IMR-90 (cell line): ENCODE measurements around the gene SPECC1L.

Source experiments
- MAZ ChIP-seq: IDR thresholded peaks from 2 replicates; pipeline ENCODE4 v1.6.1; 2012; ENCODE audit warnings: low read depth, mild to moderate bottlenecking, low read length, improper control_type of control experiment, moderate library complexity, borderline replicate concordance
- TF ChIP-seq, protein P1 (sequence below): conservative IDR thresholded peaks from 2 replicates; pipeline ENCODE4 v1.5.1; 2012; ENCODE audit warnings: mild to moderate bottlenecking, low read depth, low read length, improper control_type of control experiment
- TF ChIP-seq, protein P2 (sequence below): fragments of 150-350 bp; IDR thresholded peaks from 2 replicates; pipeline ENCODE4 v1.6.1; 2017; ENCODE audit warnings: mild to moderate bottlenecking, antibody characterized with exemption, low read length, low read depth

DNA sequence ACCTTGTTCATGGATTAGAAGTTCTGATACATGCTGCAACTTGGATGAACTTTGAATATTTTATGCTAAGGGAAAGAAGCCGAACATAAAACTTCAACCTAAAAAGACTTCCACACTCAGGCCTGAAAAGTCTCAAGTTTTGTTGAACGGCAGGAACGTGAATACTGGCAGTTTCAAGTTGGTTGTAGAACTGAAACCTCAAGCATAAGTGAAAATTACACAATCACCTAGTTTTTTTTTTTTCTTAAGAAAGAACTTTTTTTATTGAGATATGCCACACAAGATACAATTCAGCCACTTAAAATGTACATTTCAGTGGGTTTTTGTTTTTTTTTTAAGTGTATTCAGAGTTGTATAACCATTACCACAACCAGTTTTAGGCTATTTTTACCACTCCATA lies 106.0 kb downstream of the SPECC1L start:
- TF ChIP-seq, protein P1, sequence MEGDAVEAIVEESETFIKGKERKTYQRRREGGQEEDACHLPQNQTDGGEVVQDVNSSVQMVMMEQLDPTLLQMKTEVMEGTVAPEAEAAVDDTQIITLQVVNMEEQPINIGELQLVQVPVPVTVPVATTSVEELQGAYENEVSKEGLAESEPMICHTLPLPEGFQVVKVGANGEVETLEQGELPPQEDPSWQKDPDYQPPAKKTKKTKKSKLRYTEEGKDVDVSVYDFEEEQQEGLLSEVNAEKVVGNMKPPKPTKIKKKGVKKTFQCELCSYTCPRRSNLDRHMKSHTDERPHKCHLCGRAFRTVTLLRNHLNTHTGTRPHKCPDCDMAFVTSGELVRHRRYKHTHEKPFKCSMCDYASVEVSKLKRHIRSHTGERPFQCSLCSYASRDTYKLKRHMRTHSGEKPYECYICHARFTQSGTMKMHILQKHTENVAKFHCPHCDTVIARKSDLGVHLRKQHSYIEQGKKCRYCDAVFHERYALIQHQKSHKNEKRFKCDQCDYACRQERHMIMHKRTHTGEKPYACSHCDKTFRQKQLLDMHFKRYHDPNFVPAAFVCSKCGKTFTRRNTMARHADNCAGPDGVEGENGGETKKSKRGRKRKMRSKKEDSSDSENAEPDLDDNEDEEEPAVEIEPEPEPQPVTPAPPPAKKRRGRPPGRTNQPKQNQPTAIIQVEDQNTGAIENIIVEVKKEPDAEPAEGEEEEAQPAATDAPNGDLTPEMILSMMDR, result no peak
- no peak for TF ChIP-seq MAZ
- TF ChIP-seq, protein P2, sequence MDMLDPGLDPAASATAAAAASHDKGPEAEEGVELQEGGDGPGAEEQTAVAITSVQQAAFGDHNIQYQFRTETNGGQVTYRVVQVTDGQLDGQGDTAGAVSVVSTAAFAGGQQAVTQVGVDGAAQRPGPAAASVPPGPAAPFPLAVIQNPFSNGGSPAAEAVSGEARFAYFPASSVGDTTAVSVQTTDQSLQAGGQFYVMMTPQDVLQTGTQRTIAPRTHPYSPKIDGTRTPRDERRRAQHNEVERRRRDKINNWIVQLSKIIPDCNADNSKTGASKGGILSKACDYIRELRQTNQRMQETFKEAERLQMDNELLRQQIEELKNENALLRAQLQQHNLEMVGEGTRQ, result no peak
